SK-N-MC (cell line): ENCODE measurements around the gene HM13.
"Not testable (repeated sequence)": the region's sequence is repeated elsewhere in the genome, so short reads cannot be mapped to it uniquely, and the experiment has no call there.

Experiments used
- DNase-seq: peaks from one replicate; pipeline ENCODE4 v3.0.0-alpha.2; 2011; ENCODE audit warnings: low read depth, low spot score
- H3K27ac ChIP-seq: fragments of 200-600 bp; sonication (generic); 2 replicates; pipeline ENCODE4 v1.5.1; 2016; ENCODE audit warnings: mixed run types
- H3K36me3 ChIP-seq: fragments of 200-600 bp; sonication (generic); 2 replicates; pipeline ENCODE4 v1.6.1; 2017; ENCODE audit warnings: antibody characterized with exemption, low read length, mixed read lengths; ENCODE audit not compliant: insufficient read depth
- H3K4me3 ChIP-seq: fragments of 200-600 bp; sonication (generic); 2 replicates; pipeline ENCODE4 v1.5.1; 2016
- H3K9ac ChIP-seq: fragments of 200-600 bp; sonication (generic); 2 replicates; pipeline ENCODE4 v1.8.0; 2017; ENCODE audit warnings: mixed run types, mixed read lengths; ENCODE audit not compliant: insufficient read length
- H3K9me3 ChIP-seq: fragments of 200-600 bp; sonication (generic); 2 replicates; pipeline ENCODE4 v1.6.1; 2017; ENCODE audit warnings: low read depth, mild to moderate bottlenecking, antibody characterized with exemption, low read length, moderate library complexity, mixed read lengths
- EZH2 ChIP-seq: fragments of 200-600 bp; sonication (generic); IDR thresholded peaks from one replicate; pipeline ENCODE4 v1.6.1; 2017; ENCODE audit warnings: antibody characterized with exemption
- FOXP2 ChIP-seq: optimal IDR thresholded peaks from 2 replicates; pipeline ENCODE3; 2011; ENCODE audit warnings: mild to moderate bottlenecking, moderate library complexity; ENCODE audit not compliant: insufficient read depth; ENCODE audit errors: extremely low read length, control extremely low read depth
- POLR2AphosphoS5 ChIP-seq: IDR thresholded peaks from 2 replicates; pipeline ENCODE4 v1.6.1; 2012; ENCODE audit warnings: mild to moderate bottlenecking, low read depth, low read length, borderline replicate concordance

The HM13 gene

DNA sequence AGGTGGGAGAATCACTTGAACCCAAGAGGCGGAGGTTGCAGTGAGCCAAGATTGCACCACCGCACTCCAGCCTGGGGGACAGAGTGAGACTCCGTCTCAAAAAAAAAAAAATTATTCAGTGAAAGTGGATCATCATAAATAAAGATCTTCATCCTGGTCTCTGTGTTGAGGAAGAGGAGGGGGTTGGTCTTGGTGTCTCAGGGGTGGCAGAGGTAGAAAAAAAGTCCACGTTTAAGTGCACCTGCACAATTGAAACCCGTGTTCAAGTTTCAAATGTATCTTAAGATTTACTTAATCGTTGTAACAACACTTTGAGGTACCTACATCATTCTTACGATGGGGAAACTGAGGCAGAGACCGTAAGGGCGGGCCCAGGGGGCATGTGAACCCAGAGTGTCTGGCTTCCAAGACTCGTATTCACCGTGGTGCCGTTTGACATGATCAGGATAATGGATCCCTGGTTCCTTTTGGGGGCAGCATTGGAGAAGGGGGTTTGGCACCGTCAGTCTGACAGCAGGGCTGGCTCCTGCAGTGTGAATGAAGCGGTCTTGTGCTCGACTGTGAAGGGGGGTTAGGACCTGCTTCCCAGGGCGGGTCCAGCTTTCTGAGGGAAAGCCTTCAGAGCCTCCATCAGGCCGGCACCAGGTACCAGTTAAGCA is 57.9 kb downstream of the HM13 start:
- Histone ChIP-seq H3K27ac (peak overlapping the region; percentile 92), H3K9me3 (no peaks in the 10 kb centered on the region), H3K4me3 (peak overlapping the region; percentile 85), H3K36me3 (no peaks in the 10 kb centered on the region), H3K9ac (peak overlapping the region; percentile 66)
- no peak for DNase-seq
- TF ChIP-seq FOXP2 = no peak
- TF ChIP-seq POLR2AphosphoS5 = no peak
- no peak for TF ChIP-seq EZH2

DNA sequence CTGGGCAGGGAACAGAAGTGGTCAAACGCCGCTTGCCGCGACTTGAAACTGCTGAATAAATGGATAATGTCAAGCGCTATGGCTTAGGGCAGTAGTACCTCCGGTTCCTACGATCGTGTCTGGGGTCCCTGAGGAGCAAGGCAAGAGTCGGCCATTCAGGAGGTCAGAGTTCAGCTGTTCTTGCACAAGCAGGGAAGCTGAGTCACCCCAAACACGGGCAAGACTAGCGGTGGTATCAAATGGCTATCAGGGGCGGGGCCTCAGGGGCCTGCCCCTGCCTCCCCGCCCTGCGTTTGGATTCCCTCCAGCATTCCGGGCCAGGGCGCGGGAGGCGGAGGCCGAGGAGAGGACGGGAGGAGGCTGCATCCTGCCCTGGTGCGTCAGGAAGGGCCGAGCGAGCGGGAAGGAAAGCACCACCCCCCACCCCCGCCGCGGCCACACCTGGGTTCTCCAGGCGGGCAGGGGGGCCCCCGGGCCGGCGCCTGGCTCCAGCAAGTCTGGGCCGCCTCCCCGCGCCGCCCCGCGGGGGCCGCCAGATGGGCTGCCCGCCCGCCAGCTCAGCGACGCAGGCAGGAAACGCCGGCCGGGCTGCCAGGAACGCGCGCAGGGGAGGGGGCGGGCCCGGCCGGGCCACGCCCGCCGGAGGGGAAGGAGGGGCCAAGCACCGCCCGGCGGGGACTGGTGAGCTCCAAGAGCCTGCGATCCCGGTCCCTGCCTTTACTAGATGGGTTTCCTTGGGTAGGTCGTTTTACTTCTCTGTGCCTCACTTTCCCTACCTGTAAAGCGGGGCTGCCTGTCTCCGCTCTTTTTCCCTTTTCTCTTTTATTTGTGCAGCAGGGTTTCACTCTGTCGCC is 58.7 kb downstream of the HM13 start:
- peak overlapping the region; percentile 67 for H3K9ac ChIP-seq
- H3K9me3 ChIP-seq = no peaks in the 10 kb centered on the region
- no peak for DNase-seq
- TF ChIP-seq EZH2 (no peak), FOXP2 (no peak), POLR2AphosphoS5 (peak; percentile 66)
- peak overlapping the region; percentile 85 for H3K4me3 ChIP-seq
- H3K27ac ChIP-seq = peak overlapping the region; percentile 92
- no peaks in the 10 kb centered on the region for H3K36me3 ChIP-seq

DNA sequence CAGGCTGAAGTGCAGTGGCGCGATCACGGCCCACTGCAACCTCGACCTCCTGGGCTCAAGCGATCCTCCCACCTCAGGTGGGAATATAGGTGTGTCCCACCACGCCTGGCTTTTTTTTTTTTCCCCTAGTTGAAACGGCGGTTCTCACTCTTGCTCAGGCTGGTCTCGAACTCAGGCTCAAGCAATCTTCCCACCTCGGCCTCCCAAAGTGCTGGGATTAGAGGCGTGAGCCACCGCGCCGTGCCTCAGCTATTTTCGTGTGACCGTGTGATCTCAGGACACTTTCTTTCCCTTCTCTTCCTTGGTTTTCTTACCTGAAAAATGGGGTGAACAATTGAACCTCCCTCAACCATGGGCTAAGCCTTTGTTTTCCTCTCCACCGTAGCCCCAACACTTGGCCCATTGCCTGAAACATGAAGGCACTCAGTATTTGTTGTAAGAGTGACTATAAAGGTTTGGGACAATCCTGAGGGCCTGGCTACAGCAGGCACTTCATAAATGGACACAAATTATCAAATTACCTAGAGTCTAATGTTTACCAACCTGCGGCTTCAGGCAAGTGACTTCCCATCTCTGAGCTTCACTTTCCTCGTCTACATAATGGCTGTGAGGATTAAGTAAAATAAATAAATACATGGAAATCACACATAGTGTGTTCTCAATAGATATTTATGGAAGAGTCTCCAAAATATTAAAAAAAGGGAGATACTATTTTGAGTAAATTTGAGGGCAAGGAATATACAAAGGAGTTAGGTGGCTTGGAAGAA is 59.5 kb downstream of the HM13 start:
- Histone ChIP-seq H3K4me3 (peak overlapping the region; percentile 85), H3K27ac (peak overlapping the region; percentile 84), H3K9me3 (no peaks in the 10 kb centered on the region), H3K9ac (peak overlapping the region; percentile 67), H3K36me3 (no peaks in the 10 kb centered on the region)
- no peak for DNase-seq
- TF ChIP-seq FOXP2 = no peak
- no peak for TF ChIP-seq EZH2
- TF ChIP-seq POLR2AphosphoS5 = no peak

DNA sequence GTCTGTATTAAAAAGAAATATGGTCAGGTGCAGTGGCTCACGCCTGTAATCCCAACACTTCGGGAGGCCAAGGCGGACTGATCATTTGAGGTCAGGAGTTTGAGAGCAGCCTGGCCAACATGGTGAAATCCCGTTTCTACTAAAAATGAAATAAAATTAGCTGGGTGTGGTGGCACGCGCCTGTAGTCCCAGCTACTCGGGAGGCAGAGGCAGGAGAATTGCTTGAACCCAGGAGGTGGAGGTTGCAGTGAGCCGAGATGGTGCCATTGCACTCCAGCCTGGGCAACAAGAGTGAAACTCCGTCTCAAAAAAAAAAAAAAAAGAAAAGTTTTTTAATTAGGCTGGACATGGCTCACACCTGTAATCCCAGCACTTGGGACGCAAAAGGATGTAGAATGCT is 60.7 kb downstream of the HM13 start:
- H3K36me3 ChIP-seq, DNase-seq, H3K27ac ChIP-seq, H3K9ac ChIP-seq, H3K9me3 ChIP-seq, H3K4me3 ChIP-seq: not testable (repeated sequence)

DNA sequence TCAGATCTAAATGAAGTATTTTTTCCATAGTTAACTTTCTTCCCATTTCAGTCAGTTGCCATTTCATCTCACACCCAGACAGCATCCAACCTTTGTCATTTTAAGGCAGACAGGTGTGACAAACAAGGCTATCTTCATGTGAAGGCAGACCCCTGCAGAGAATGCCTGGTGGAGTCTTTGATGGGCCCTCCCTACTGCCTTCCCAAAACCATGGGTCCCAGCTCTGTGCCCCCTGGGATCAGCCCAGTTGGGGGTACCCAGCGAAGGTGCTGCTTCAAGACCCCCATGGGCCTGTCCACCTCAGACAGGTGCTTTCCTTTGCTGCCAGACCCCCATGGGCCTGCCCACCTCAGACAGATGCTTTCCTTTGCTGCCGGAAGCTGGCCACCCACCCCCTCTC is 62.5 kb downstream of the HM13 start:
- TF ChIP-seq EZH2 = no peak
- no peak for TF ChIP-seq POLR2AphosphoS5
- no peak for TF ChIP-seq FOXP2
- no peak overlapping the region for H3K27ac ChIP-seq
- H3K4me3 ChIP-seq = no peak overlapping the region
- no peak overlapping the region for H3K9ac ChIP-seq
- DNase-seq = no peak
- H3K36me3 ChIP-seq = no peaks in the 10 kb centered on the region
- H3K9me3 ChIP-seq = no peaks in the 10 kb centered on the region

DNA sequence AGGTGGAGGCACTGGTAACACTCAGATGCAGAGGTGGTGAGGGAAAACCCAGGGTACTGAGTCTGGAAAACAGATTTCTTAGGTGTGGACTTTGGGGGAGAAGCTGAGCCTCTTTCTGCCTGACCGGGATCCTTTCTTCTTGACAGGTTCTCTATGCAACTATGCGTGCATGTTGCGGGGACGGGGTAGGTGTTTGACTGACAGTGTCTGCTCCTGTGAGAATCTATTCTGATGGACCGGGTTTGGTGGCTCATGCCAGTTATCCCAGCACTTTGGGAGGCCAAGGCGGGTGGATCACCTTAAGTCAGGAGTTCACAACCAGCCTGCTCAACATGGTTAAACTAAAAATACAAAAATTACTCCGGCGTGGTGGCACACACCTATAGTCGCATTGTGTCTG is 63.0 kb downstream of the HM13 start:
- TF ChIP-seq FOXP2 (no peak), POLR2AphosphoS5 (no peak), EZH2 (no peak)
- H3K27ac ChIP-seq = no peak overlapping the region
- H3K36me3 ChIP-seq = no peaks in the 10 kb centered on the region

DNA sequence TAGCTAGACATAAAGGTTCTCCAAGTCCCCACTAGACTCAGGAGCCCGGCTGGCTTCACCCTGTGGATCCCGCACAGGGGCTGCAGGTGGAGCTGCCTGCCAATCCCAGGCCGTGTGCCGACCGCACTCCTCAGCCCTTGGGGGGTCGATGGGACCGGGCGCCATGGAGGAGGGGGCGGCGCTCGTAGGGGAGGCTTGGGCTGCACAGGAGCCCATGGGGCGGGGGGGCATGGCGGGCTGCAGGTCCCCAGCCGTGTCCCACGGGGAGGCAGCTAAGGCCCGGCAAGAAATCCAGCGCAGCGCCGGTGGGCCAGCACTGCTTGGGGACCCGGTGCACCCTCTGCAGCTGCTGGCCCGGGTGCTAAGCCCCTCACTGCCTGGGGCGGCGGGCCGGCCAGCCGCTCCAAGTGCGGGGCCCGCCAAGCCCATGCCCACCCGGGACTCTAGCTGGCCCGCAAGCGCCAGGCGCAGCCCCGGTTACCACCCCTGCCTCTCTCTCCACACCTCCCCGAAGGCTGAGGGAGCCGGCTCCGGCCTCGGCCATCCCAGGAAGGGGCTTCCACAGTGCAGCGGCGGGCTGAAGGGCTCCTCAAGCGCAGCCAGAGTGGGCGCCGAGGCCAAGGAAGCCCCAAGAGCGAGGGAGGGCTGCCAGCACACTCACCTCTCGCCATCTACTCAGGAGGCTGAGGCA is 64.4 kb downstream of the HM13 start:
- no peaks in the 10 kb centered on the region for H3K9me3 ChIP-seq
- H3K4me3 ChIP-seq = no peak overlapping the region
- no peak for DNase-seq
- TF ChIP-seq POLR2AphosphoS5 = no peak
- TF ChIP-seq FOXP2 = no peak
- TF ChIP-seq EZH2 = no peak
- no peak overlapping the region for H3K9ac ChIP-seq
- no peak overlapping the region for H3K27ac ChIP-seq
- no peaks in the 10 kb centered on the region for H3K36me3 ChIP-seq

More for the DNA sequence above, 63.0 kb downstream of the HM13 start:
- Histone ChIP-seq H3K9me3 (no peaks in the 10 kb centered on the region), H3K9ac (no peak overlapping the region), H3K4me3 (no peak overlapping the region)
- DNase-seq = no peak

DNA sequence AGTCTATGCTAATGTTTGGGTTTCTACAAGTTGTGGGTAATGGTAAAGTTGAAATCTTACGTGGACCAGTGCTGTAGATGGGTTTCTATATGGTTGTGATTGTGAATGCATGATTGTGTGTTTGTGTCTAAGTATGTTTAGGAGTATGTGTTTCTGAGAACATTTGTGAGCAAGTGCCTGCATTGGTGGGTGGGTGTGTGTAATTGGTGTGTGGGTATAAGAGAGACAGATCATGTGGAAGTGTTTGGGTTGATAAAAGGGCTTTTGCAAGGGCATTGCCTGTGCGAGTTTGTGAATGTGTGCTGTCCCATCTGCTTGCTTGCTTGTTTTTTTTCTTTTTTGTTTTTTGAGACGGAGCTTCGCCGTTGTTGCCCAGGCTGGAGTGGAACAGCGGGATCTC is 65.0 kb downstream of the HM13 start:
- no peaks in the 10 kb centered on the region for H3K9me3 ChIP-seq
- H3K4me3 ChIP-seq = no peak overlapping the region
- TF ChIP-seq EZH2 (no peak), FOXP2 (no peak)
- H3K9ac ChIP-seq = no peak overlapping the region
- DNase-seq = no peak
- H3K36me3 ChIP-seq = no peaks in the 10 kb centered on the region
- no peak overlapping the region for H3K27ac ChIP-seq

DNA sequence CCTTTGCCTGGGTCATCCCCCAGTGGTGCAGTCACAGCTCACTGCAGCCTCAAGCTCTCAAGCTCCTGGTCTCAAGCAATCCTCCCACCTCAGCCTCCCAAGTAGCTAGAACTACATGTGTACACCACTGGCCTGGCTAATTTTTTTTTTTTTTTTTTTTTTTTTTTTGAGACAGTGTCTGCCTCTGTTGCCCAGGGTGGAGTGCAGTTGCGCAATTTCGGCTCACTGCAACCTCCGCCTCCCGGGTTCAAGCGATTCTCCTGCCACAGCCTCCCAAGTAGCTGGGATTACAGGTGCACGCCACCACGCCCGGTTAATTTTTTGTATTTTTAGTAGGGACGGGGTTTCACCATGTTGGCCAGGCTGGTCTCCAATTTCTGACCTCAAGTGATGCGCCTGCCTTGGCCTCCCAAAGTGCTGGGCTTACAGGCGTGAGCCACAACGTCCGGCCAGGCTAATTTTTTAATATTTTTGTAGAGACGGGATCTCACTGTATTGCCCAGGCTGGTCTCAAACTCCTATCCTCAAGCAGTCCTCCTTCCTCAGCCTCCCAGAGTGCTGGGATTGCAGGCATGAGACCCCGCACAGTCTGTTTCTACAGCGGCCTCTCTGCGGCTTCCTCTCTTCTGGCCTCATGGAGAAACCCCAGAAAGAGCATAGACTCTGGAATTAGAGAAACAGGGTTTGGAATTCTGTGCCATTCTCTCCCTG is 65.9 kb downstream of the HM13 start:
- not testable (repeated sequence) for DNase-seq, H3K4me3 ChIP-seq, H3K9me3 ChIP-seq, H3K36me3 ChIP-seq, H3K9ac ChIP-seq
- H3K27ac ChIP-seq = peak overlapping the region; percentile 61; the same call in 1 of the 2 replicates
